HG02973 (cell line): ENCODE measurements around the gene HNRNPUL1.

Source experiments
- ATAC-seq: cut with Tn5 transposase; IDR thresholded peaks from one replicate; pipeline ENCODE4 v1.9.1; 2021; ENCODE audit warnings: moderate library complexity; ENCODE audit not compliant: unreplicated experiment

The HNRNPUL1 gene

GRCh38 chr19:41351339-41352245, 87.4 kb downstream of the HNRNPUL1 start:
- peak; percentile 26 for ATAC-seq

- no peak for ATAC-seq
Measured at GRCh38 chr19:41352279-41352608, 88.1 kb downstream of the HNRNPUL1 start.

GRCh38 chr19:41352609-41353465, 88.7 kb downstream of the HNRNPUL1 start:
- no peak for ATAC-seq

- no peak for ATAC-seq
Measured at GRCh38 chr19:41353466-41354342, 89.5 kb downstream of the HNRNPUL1 start, which contains the start of gene TGFB1. TSS of gene TGFB1 (minus strand) at chr19:41353922. CDS start at chr19:41353044, 878 bp downstream.

GRCh38 chr19:41354343-41354953, 90.3 kb downstream of the HNRNPUL1 start:
- ATAC-seq: no peak

GRCh38 chr19:41355035-41355434, 90.9 kb downstream of the HNRNPUL1 start:
- ATAC-seq: no peak

GRCh38 chr19:41355802-41356201, 91.6 kb downstream of the HNRNPUL1 start:
- ATAC-seq: no peak

- ATAC-seq: no peak
Measured at GRCh38 chr19:41356984-41357739, 93.0 kb downstream of the HNRNPUL1 start.
